NCI-H1694 treated with DMSO at 0.1 percent for 48 hours (cell line): Measurements from ENCODE around the gene SCYGR1.
"Not testable (repeated sequence)": the region's sequence is repeated elsewhere in the genome, so short reads cannot be mapped to it uniquely, and the experiment has no call there.

Experiments used
- DNase-seq: peaks from one replicate; lab custom pipeline; 2025; lab: John Stamatoyannopoulos, UW

Gene SCYGR1, protein sequence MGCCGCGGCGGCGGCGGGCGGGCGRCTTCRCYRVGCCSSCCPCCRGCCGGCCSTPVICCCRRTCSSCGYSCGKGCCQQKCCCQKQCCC

DNA sequence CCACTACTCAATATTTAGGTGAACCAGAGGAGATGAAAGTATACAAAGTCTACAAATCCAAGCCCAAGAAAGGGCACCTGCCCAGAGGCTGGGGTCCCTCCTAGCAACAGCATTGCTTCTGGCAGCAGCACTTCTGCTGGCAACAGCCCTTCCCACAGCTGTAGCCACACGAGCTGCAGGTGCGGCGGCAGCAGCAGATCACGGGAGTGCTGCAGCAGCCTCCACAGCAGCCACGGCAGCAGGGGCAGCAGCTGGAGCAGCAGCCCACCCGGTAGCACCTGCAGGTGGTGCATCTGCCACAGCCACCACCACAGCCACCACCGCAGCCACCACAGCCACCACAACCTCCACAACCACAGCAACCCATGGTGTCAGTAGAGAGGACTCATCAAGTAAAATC is at the start of gene SCYGR1:
Gene SCYGR1, minus strand, starts transcription at position 367 of the 400 bp plus-strand sequence. Its CDS starts 0 bp downstream, at position 367.
- DNase-seq, result not testable (repeated sequence)

- no peak for DNase-seq
Observed at GRCh38 chr2:227436436-227437174, 48.9 kb upstream of the SCYGR1 start.

DNA sequence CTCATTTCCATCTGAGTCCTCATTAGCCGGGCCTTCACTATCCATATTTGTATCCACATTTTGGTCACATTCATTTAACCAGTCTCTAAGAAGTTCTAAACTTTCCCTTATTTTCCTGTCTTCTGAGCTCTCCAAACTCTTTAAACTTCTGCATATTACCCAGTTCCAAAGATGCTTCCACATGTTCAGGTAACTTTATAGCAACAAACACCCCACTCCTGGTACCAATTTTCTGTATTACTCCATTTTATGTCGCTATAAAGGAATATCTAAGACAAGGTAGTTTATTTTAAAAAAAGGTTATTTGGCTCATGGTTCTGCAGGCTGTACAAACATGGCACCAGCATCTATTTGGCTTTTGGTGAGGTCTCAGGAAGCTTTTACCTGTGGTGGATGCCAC is 45.4 kb upstream of the SCYGR1 start:
- no peak for DNase-seq

DNA sequence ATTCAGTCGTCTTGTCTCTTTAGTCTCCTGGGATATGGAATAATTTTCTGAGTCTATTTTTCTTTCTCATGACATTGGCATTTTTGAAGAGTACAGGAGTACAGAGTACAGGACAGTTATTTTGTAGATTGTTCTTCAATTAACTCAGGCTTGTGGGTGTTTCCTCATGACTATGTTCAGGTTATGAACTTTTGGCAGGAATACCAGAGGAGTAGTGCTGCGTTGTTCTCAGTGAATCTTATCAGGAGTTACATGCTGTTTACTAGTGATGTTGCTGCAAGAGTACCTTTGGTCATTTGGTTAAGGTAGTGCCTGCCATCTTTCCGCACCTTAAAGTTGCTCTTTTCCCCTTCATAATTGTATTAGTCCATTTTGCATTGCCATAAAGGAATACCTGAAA is 42.9 kb upstream of the SCYGR1 start:
- DNase-seq, result no peak

DNA sequence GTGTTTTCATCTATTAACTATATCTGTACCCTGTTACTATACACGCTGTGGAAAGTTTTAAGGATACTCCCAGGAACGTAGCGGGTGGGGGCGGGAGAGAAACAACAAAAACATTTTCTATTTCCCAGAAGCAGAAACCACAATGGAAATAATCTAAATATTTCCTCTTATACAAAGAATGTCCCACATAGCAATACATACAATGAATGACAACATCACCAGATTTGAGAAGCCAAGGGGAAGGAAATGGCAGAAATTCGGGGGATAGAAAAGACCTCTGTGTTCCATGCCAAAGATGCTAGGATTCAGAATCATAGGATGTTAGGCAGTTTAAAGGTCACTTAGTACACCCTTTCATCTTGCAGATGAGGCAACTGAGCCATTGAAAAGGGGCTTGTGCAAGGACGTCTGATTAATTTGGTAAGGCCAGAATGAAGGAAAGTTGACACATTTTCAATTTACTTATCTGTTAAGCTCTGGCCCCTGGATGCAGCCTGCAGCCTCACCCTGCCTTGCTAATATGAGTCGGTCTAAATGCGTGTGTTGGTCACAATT is 41.1 kb upstream of the SCYGR1 start:
- DNase-seq, result no peak

GRCh38 chr2:227423656-227424499 is 36.1 kb upstream of the SCYGR1 start:
- no peak for DNase-seq

- no peak for DNase-seq
Observed at GRCh38 chr2:227420087-227421052, 32.6 kb upstream of the SCYGR1 start.

DNA sequence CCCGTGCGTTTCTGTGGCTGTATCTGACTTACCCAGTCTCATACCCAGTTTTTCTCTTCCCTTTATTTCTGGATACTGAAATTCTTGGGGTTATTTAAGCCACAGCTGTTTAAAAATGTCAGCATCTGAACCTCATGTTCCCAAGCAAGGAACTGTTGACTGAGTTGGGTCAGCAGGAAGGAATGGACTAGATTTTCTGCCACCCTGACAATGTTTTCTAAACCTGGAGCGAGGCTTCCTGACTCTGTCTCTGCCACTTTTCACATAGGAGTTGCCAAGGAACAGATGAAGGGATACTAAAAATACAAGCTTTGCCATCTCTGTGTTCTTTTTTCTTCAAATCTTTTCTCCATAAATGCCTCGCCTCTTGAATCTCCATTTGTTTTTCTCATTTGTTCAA is 29.0 kb upstream of the SCYGR1 start:
- DNase-seq, result no peak

DNA sequence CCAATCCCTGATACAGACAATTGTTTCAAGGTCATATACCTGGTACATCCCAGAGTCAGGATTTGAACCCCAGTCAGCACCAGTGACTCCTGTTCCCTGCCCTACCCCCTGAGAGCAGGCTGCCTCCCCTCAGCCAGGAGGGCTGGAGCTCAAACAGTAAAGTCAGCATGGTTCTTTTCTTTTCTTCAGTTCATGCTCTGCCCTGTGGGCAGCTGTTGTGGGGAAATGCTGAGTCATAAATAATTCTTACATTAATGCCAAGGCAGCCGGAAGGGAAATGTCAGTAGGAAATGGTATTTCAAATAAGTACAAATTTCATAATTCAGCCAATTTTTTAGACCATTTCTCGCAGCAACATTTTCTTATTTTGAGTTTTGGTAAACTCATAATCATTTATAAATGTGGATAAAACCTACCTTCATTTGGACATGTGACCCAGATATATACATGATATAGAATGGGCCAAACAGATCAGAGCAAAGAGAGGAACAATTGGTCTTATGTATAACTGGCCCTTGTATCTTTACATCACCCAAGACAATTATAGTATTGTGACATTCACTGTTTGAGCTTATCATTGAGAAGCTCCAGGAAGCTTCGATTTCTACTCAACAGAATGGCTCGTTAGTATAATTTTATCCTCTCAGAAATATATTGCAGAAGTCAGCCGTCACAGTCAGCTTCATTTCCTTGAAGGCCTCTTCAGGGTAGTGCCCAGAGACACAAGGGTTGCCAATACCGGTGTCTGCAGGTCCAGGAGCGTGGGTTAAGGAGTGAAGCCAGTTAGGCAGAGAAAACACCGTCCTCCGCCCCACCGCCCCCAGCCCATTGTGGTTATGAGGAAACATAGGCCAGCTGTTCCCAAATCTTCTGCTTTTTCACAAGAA is 28.0 kb upstream of the SCYGR1 start:
- no peak for DNase-seq

DNA sequence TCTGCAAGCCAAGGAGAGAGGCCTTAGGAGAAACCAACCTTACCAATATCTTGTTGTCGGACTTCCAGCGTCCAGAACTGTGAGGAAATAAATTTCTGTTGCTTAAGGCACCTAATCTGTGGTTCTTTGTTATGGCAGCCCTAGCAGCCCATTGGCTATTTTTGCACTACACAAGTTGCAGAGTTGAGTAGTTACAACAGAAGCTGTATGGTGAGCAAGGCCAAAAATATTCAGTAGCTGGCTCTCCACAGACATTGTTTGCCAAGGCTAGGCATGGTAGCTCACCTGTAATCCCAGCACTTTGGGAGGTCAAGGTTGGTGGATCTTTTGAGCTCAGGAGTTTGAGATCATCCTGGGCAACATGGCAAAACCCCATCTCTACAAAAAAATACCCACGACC is 27.1 kb upstream of the SCYGR1 start:
- no peak for DNase-seq

DNA sequence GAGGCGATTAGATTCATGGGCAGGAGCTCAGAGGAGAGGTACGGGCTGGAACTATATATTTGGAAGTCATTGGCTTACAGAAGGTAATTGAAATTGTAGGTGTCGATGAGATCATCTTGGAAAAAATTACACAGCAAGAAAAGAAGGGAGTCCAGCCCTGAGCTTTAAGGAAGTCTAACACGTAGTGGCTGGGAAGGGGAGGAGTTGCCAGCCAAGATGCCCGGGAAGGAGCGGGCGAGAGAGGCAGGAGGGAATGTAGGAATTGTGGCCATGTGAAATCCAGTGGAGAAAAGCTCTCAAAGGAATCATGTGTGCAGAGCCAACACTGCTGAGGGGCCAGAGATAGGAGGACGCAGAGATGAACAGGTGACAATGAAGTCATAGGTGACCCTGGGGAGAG is 25.6 kb upstream of the SCYGR1 start:
- no peak for DNase-seq

- no peak for DNase-seq
Observed at GRCh38 chr2:227412877-227413276, 25.1 kb upstream of the SCYGR1 start.

DNA sequence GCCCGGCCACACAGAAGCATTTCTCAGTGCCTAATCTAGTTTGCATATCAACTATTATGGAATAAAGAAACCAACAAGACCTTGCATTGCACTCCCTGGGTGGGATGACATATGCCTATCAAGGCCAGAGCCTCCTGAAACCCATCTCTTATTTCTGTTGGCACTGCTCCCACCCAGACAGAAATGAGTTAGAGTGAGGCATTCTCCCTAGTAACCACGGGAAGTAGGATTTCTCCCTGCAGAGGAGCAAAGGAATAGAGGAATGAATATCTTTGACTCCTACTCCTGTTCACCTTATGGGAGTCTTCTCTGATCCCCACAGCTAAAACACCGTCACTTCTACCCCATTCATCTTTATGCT is 24.2 kb upstream of the SCYGR1 start:
- no peak for DNase-seq

- DNase-seq, result no peak
Observed at GRCh38 chr2:227411320-227411989, 23.7 kb upstream of the SCYGR1 start.

DNA sequence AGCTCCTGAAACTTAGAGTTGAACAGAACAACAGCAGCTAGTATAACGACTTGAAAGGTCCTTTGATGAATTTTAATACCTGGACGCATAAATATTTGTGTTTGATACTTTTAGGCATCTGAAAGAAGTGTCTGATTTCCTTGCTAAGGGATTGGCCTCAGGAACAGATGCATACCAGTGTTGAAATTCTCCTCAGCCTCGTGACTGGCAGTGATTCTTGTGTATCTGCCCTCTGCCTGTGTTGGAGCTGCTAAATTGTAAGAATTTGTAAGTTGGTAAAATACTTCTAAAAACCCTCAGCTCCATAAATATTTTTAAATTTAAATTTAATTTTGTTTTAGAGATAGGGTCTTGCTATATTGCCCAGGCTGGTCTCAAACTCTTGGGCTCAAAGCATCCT is 22.4 kb upstream of the SCYGR1 start:
- DNase-seq, result no peak

DNA sequence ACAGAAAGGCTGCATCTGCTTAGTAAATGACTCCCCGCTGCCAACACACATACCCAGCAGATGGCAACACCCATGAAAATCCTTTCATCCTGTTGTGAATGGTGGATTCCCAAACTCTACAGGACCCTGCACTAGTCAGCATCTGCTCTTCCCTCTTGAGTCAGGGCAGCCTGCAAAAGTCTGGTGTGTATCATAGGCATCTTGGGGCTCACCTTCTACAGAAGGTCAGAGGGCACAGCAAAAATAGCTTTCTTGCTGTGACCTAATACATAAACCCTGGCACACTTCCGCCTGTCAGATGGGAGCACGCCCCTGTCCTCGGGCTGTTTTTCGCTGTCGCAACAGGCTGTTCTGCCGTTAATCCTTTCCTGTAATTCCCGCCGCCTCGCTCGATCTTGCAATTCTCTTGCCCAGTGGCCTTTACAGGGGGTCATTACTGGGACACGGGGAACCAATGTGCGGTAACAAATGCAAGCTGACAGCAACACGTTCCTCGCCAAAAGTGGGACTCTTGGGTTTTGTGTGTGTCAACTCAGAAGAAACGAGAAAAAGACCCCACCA is 19.9 kb upstream of the SCYGR1 start:
- DNase-seq, result peak; percentile 92

DNA sequence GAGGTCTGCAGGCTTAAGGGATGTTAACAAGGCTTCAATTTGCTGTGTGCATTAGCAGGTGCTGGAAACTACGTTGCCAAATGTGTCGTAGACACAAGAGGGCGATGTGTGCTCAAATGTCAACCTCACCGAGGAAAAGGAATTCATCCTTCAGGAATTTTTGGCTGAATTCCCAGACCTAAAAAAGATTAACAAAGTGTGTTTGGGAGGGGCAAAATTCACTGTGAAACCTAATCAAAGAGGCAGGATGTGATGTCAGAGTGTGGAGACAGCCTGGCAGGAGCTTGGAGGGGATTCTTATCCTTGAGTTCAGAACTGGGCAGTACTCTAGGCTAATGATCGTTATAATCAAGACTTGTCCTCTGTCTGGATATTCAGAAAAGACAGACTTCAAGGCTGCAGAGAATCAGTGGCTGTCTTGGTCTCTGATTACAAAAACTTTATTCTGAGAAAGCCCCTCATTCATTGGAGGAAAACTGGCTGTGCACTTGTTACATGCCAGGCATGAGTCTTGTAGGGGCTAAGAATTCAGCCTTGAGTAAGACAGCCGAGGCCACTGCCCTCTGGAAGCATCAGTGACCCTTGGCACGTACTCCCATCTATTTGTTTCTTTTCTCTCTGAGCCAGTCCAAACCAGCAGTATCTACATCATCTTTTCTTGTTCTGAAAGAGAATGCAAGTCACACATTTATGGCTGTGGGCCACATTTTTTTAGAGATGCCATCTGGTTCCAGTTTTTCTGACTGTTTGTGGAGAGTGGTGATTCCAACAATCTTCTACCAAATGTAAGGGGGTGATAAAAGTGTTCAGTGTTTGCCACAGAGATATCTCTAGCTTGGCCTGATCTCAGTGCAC is 18.7 kb upstream of the SCYGR1 start:
- DNase-seq, result peak; percentile 90

DNA sequence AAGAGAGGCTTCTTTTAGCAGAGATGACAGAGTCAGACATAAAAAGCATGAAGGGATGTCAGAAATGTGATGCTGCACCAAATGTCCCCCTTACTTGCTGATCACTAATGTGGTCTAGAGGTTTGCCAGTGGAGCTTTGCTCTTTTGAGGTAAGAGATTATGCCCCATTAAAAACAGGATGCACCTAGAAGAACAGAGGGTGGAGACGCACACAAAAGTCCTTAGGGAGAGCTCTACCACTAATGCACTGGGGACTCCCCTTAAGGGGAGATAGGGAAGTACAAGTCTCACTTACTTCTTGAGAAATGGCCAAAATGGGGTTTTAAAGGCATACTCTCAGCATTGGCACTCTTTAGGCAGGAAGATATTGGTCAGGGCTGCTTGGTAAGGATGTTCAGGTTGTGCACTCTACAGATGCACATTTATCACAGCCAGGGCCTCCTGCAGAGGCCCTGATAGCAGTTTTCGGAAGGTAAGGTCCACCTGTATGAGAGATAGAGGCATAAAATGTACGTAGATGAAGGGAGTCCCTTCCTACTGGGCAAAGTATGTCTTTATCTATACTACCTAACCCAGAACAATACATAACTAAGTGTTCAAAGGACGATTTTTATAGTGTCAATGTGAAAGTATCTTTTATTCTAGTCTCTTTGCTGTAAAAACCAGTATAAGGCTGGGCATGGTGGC is 17.0 kb upstream of the SCYGR1 start:
- no peak for DNase-seq
